ENCODE data around the gene PRKCZ.

Gene PRKCZ

GRCh38 chr1:2061065-2061778 lies 11.0 kb downstream of the PRKCZ start:
- no peak for DNase-seq (ENCODE audit: low read depth in 1 of 2, low spot score in 1 of 2)

- no peak for DNase-seq (ENCODE audit: low read depth in 1 of 2, low spot score in 1 of 2)
These were observed 15.5 kb downstream of the PRKCZ start for GRCh38 chr1:2065699-2066098.

- no peak for DNase-seq (ENCODE audit: low read depth in 1 of 2, low spot score in 1 of 2)
These were observed 17.2 kb downstream of the PRKCZ start for GRCh38 chr1:2067393-2067792.

- no peak for DNase-seq (ENCODE audit: low read depth in 1 of 2, low spot score in 1 of 2)
These were observed 17.8 kb downstream of the PRKCZ start for GRCh38 chr1:2067981-2068380.

GRCh38 chr1:2068951-2069350 lies 18.7 kb downstream of the PRKCZ start:
- no peak for DNase-seq (ENCODE audit: low read depth in 1 of 2, low spot score in 1 of 2)

GRCh38 chr1:2070016-2070415 lies 19.8 kb downstream of the PRKCZ start:
- no peak for DNase-seq (ENCODE audit: low read depth in 1 of 2, low spot score in 1 of 2)

- no peak for DNase-seq (ENCODE audit: low read depth in 1 of 2, low spot score in 1 of 2)
These were observed 20.8 kb downstream of the PRKCZ start for GRCh38 chr1:2070800-2071530.

GRCh38 chr1:2072109-2072806 lies 22.0 kb downstream of the PRKCZ start:
- no peak for DNase-seq (ENCODE audit: low read depth in 1 of 2, low spot score in 1 of 2)

GRCh38 chr1:2072891-2073290 lies 22.7 kb downstream of the PRKCZ start:
- DNase-seq (ENCODE audit: low read depth in 1 of 2, low spot score in 1 of 2): no peak

- DNase-seq (ENCODE audit: low read depth in 1 of 2, low spot score in 1 of 2): no peak
These were observed 23.4 kb downstream of the PRKCZ start for GRCh38 chr1:2073382-2074230.

- DNase-seq (ENCODE audit: low read depth in 1 of 2, low spot score in 1 of 2): no peak
These were observed 24.2 kb downstream of the PRKCZ start for GRCh38 chr1:2074396-2074795.

GRCh38 chr1:2074944-2075740 lies 24.9 kb downstream of the PRKCZ start:
- DNase-seq (ENCODE audit: low read depth in 1 of 2, low spot score in 1 of 2): no peak

GRCh38 chr1:2076826-2077225 lies 26.6 kb downstream of the PRKCZ start:
- no peak for DNase-seq (ENCODE audit: low read depth in 1 of 2, low spot score in 1 of 2)

GRCh38 chr1:2078170-2078569 lies 28.0 kb downstream of the PRKCZ start:
- no peak for DNase-seq (ENCODE audit: low read depth in 1 of 2, low spot score in 1 of 2)

GRCh38 chr1:2079396-2080085 lies 29.3 kb downstream of the PRKCZ start:
- DNase-seq (ENCODE audit: low read depth in 1 of 2, low spot score in 1 of 2): no peak

- no peak for DNase-seq (ENCODE audit: low read depth in 1 of 2, low spot score in 1 of 2)
These were observed 29.9 kb downstream of the PRKCZ start for GRCh38 chr1:2080140-2080539.

- no peak for DNase-seq (ENCODE audit: low read depth in 1 of 2, low spot score in 1 of 2)
These were observed 30.7 kb downstream of the PRKCZ start for GRCh38 chr1:2080884-2081283.

GRCh38 chr1:2081326-2081885 lies 31.2 kb downstream of the PRKCZ start:
- no peak for DNase-seq (ENCODE audit: low read depth in 1 of 2, low spot score in 1 of 2)

- DNase-seq (ENCODE audit: low read depth in 1 of 2, low spot score in 1 of 2): no peak
These were observed 31.9 kb downstream of the PRKCZ start for GRCh38 chr1:2082064-2082463.

- no peak for DNase-seq (ENCODE audit: low read depth in 1 of 2, low spot score in 1 of 2)
These were observed 33.5 kb downstream of the PRKCZ start for GRCh38 chr1:2083666-2084065.

Data from activated CD4-positive, alpha-beta T cell treated with anti-CD3 and anti-CD28 coated beads, Interleukin-2, amount 50 U/mL, for 24 hours (primary cell).